Peyer's patch (tissue), 4 donors: ENCODE measurements around the gene NPEPPS.

Experiments
- CTCF ChIP-seq, 6 experiments: fragments of 450-650 bp in 4 of 6; fragments of 200-600 bp in 2 of 6; sonication (generic) in 1 of 6; IDR thresholded peaks; one replicate each; pipeline ENCODE4 v1.5.1; 2017 to 2019; ENCODE audit warnings: antibody characterized with exemption in 6 of 6, mild to moderate bottlenecking in 3 of 6, moderate library complexity in 1 of 6
- POLR2A ChIP-seq, 2 donors: fragments of 450-650 bp; IDR thresholded peaks; one replicate each; pipeline ENCODE4 v1.5.1; 2017; ENCODE audit warnings: antibody characterized with exemption in 2 of 2, mild to moderate bottlenecking in 2 of 2, moderate library complexity in 2 of 2

GRCh38 chr17:47644324-47644723 lies 113.4 kb downstream of the NPEPPS start:
- TF ChIP-seq CTCF (IDR thresholded peaks at IDR 0.05) (no peak), POLR2A (IDR thresholded peaks at IDR 0.05) (no peak)
